ENCODE measurements around the gene ZFP91.

The ZFP91 gene

GRCh38 chr11:58578136-58578634 is 678 bp upstream of the ZFP91 start:
- peak overlapping the region; percentile 97 for H3K4me2 ChIP-seq (ENCODE audit: low read depth, low read length, poor library complexity, severe bottlenecking)
- H2AFZ ChIP-seq (ENCODE audit: low read depth, low read length, severe bottlenecking) = no peak overlapping the region
- H3K9ac ChIP-seq (ENCODE audit: low read length) = peak overlapping the region; percentile 96
- peaks cover 15% of the 10 kb centered on the region for H3K36me3 ChIP-seq (ENCODE audit: low read length)
- H4K20me1 ChIP-seq (ENCODE audit: low read depth, low read length) = peaks cover 10% of the 10 kb centered on the region; the same call in 1 of the 2 replicates
- peak overlapping the region; percentile 97 for H3K27ac ChIP-seq (ENCODE audit: low read depth, low read length)
- H3K4me3 ChIP-seq (ENCODE audit: insufficient read depth, low read length, poor library complexity, severe bottlenecking) = peak overlapping the region; percentile 89
- H3K27me3 ChIP-seq (ENCODE audit: low read length) = no peaks in the 10 kb centered on the region
- TF ChIP-seq EZH2phosphoT487 (conservative IDR thresholded peaks at IDR 0.05; ENCODE audit: low read length) = no peak
- TF ChIP-seq, protein P1, sequence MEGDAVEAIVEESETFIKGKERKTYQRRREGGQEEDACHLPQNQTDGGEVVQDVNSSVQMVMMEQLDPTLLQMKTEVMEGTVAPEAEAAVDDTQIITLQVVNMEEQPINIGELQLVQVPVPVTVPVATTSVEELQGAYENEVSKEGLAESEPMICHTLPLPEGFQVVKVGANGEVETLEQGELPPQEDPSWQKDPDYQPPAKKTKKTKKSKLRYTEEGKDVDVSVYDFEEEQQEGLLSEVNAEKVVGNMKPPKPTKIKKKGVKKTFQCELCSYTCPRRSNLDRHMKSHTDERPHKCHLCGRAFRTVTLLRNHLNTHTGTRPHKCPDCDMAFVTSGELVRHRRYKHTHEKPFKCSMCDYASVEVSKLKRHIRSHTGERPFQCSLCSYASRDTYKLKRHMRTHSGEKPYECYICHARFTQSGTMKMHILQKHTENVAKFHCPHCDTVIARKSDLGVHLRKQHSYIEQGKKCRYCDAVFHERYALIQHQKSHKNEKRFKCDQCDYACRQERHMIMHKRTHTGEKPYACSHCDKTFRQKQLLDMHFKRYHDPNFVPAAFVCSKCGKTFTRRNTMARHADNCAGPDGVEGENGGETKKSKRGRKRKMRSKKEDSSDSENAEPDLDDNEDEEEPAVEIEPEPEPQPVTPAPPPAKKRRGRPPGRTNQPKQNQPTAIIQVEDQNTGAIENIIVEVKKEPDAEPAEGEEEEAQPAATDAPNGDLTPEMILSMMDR (IDR thresholded peaks at IDR 0.05; ENCODE audit: insufficient read depth, low read length, poor library complexity, severe bottlenecking) = no peak
- H3K9me3 ChIP-seq (ENCODE audit: insufficient read depth, low read length) = no peaks in the 10 kb centered on the region
- H3K9me2 ChIP-seq (replicated peaks; ENCODE audit: insufficient read depth, low read length) = no peaks in the 10 kb centered on the region
- H3K79me2 ChIP-seq (ENCODE audit: insufficient read depth, low read length) = peaks cover 74% of the 10 kb centered on the region
- peaks cover 28% of the 10 kb centered on the region for H3F3A ChIP-seq (ENCODE audit: insufficient read depth)

GRCh38 chr11:58579192-58580129 is 598 bp downstream of the ZFP91 start:
- H3K27ac ChIP-seq (ENCODE audit: low read depth, low read length) = peak overlapping the region; percentile 94
- no peaks in the 10 kb centered on the region for H3K9me2 ChIP-seq (replicated peaks; ENCODE audit: insufficient read depth, low read length)
- H4K20me1 ChIP-seq (ENCODE audit: low read depth, low read length) = peaks cover 20% of the 10 kb centered on the region
- H3F3A ChIP-seq (ENCODE audit: insufficient read depth) = peaks cover 22% of the 10 kb centered on the region
- H3K27me3 ChIP-seq (ENCODE audit: low read length) = no peaks in the 10 kb centered on the region
- H2AFZ ChIP-seq (ENCODE audit: low read depth, low read length, severe bottlenecking) = no peak overlapping the region
- peak overlapping the region; percentile 95 for H3K4me2 ChIP-seq (ENCODE audit: low read depth, low read length, poor library complexity, severe bottlenecking)
- peaks cover 74% of the 10 kb centered on the region for H3K79me2 ChIP-seq (ENCODE audit: insufficient read depth, low read length)
- peaks cover 15% of the 10 kb centered on the region for H3K36me3 ChIP-seq (ENCODE audit: low read length)
- peak overlapping the region; percentile 70 for H3K4me3 ChIP-seq (ENCODE audit: insufficient read depth, low read length, poor library complexity, severe bottlenecking)
- H3K9ac ChIP-seq (ENCODE audit: low read length) = peak overlapping the region; percentile 97
- TF ChIP-seq, protein P1 (IDR thresholded peaks at IDR 0.05; ENCODE audit: insufficient read depth, low read length, poor library complexity, severe bottlenecking) = peak; percentile 76
- TF ChIP-seq EZH2phosphoT487 (conservative IDR thresholded peaks at IDR 0.05; ENCODE audit: low read length) = no peak
- H3K9me3 ChIP-seq (ENCODE audit: insufficient read depth, low read length) = no peaks in the 10 kb centered on the region

DNA sequence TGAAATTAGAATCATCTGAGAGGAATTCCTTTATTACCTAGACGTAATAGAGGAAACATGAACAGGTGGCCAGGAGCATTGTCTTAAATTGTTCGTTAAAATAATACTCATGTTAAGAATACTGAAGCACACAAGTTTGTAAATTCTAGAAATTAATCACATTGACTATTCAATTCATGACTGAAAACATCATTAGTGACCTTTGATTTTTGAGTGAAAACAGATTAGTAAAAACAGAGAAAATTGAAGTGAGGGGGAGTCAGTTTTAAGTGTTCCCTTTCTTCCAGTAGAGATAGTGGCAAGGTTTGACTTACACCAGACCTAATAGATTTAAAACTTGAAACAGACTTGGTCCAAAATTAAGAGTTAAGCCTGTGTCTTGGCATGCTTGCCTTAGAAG is 1.4 kb downstream of the ZFP91 start:
- Histone ChIP-seq H3K36me3 (ENCODE audit: low read length) (peaks cover 23% of the 10 kb centered on the region), H3K27ac (ENCODE audit: low read depth, low read length) (peak overlapping the region; percentile 94), H3K27me3 (ENCODE audit: low read length) (no peaks in the 10 kb centered on the region), H3F3A (ENCODE audit: insufficient read depth) (peaks cover 22% of the 10 kb centered on the region), H3K9me2 (replicated peaks; ENCODE audit: insufficient read depth, low read length) (no peaks in the 10 kb centered on the region), H4K20me1 (ENCODE audit: low read depth, low read length) (peaks cover 23% of the 10 kb centered on the region), H3K79me2 (ENCODE audit: insufficient read depth, low read length) (peaks cover 74% of the 10 kb centered on the region), H3K9ac (ENCODE audit: low read length) (peak overlapping the region; percentile 97), H3K4me3 (ENCODE audit: insufficient read depth, low read length, poor library complexity, severe bottlenecking) (peak overlapping the region; percentile 70), H2AFZ (ENCODE audit: low read depth, low read length, severe bottlenecking) (no peak overlapping the region), H3K9me3 (ENCODE audit: insufficient read depth, low read length) (no peaks in the 10 kb centered on the region), H3K4me2 (ENCODE audit: low read depth, low read length, poor library complexity, severe bottlenecking) (peak overlapping the region; percentile 95)
- no peak for TF ChIP-seq EZH2phosphoT487 (conservative IDR thresholded peaks at IDR 0.05; ENCODE audit: low read length)
- TF ChIP-seq, protein P1 (IDR thresholded peaks at IDR 0.05; ENCODE audit: insufficient read depth, low read length, poor library complexity, severe bottlenecking) = no peak

All from SU-DHL-6 (cell line).